Muscle layer of colon (tissue), 2 donors: ENCODE results near the gene NDUFS8.

Source experiments
- H3K27ac ChIP-seq: one replicate; pipeline ENCODE4 v1.7.0; 2013; ENCODE audit warnings: low read depth, mild to moderate bottlenecking, low read length, moderate library complexity
- H3K27me3 ChIP-seq, 2 donors: one replicate each; pipeline ENCODE4 v1.7.0; 2013; ENCODE audit warnings: low read length in 2 of 2, mild to moderate bottlenecking in 2 of 2; ENCODE audit not compliant: insufficient read depth in 2 of 2, control insufficient read depth in 1 of 2
- H3K36me3 ChIP-seq: one replicate; pipeline ENCODE4 v1.7.0; 2013; ENCODE audit warnings: mild to moderate bottlenecking, low read length; ENCODE audit not compliant: insufficient read depth
- H3K4me1 ChIP-seq: one replicate; pipeline ENCODE4 v1.7.0; 2013; ENCODE audit warnings: mild to moderate bottlenecking, low read length; ENCODE audit not compliant: insufficient read depth
- H3K4me3 ChIP-seq, 2 donors: one replicate each; pipeline ENCODE4 v1.7.0; 2013; ENCODE audit warnings: low read length in 2 of 2, low read depth in 1 of 2, mild to moderate bottlenecking in 1 of 2, moderate library complexity in 1 of 2
- H3K9ac ChIP-seq: one replicate; pipeline ENCODE4 v1.7.0; 2013; ENCODE audit warnings: low read length
- H3K9me3 ChIP-seq: one replicate; pipeline ENCODE4 v1.7.0; 2013; ENCODE audit warnings: mild to moderate bottlenecking, low read length
- donor health status: abdominal sarcoma.
- donor health status: Adenocarcinoma of cecum.

Gene NDUFS8

DNA sequence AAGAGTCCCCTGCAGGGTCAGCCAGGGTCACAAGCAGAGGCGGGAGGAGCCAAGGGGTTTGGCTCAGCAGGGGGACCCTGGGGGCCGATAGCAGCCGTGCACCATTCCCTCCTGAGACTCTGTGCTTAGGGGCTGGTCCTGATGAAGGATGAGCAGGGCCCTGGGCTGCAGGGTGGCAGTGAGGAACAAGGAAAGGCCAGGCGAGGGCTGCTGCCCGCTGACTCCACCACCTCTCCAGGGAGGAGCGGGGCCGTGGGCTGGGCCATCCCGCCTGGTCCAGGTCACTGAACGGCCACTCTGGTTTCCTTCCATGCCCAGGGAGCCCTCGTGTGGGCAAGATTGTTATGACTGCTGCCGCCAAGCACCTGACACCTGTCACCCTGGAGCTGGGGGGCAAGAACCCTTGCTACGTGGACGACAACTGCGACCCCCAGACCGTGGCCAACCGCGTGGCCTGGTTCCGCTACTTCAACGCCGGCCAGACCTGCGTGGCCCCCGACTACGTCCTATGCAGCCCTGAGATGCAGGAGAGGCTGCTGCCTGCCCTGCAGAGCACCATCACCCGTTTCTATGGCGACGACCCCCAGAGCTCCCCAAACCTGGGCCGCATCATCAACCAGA, 9.2 kb upstream of the NDUFS8 start:
- no peaks in the 10 kb centered on the region for H3K27me3 ChIP-seq
- H3K9ac ChIP-seq = no peak overlapping the region
- H3K9me3 ChIP-seq = no peaks in the 10 kb centered on the region
- H3K36me3 ChIP-seq = peaks cover 4% of the 10 kb centered on the region
- H3K4me3 ChIP-seq = no peak overlapping the region
- H3K4me1 ChIP-seq = no peaks in the 10 kb centered on the region
- no peak overlapping the region for H3K27ac ChIP-seq

DNA sequence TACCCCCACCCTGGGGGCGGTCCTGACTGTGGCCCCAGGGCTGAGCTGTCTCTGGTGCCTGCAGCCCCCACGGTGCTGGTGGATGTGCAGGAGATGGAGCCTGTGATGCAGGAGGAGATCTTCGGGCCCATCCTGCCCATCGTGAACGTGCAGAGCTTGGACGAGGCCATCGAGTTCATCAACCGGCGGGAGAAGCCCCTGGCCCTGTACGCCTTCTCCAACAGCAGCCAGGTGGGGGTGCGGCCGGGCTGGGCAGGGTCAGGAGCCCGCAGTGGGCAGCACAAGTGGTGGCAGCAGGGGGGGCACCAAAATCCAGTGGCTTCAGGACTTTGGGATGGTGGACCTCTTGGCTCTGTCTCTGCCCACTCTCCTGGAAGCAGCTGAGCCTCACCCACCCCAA, 8.0 kb upstream of the NDUFS8 start:
- no peak overlapping the region for H3K9ac ChIP-seq
- H3K36me3 ChIP-seq = peaks cover 4% of the 10 kb centered on the region

GRCh38 chr11:68024508-68024907, 6.0 kb upstream of the NDUFS8 start:
- Histone ChIP-seq H3K4me3 (no peak overlapping the region), H3K27ac (no peak overlapping the region), H3K4me1 (peaks cover 6% of the 10 kb centered on the region), H3K27me3 (no peaks in the 10 kb centered on the region), H3K36me3 (peaks cover 4% of the 10 kb centered on the region), H3K9me3 (no peaks in the 10 kb centered on the region), H3K9ac (no peak overlapping the region)

More for the DNA sequence above, 8.0 kb upstream of the NDUFS8 start:
- H3K27me3 ChIP-seq = no peaks in the 10 kb centered on the region
- H3K9me3 ChIP-seq = no peaks in the 10 kb centered on the region
- H3K4me3 ChIP-seq = no peak overlapping the region
- no peaks in the 10 kb centered on the region for H3K4me1 ChIP-seq
- no peak overlapping the region for H3K27ac ChIP-seq

DNA sequence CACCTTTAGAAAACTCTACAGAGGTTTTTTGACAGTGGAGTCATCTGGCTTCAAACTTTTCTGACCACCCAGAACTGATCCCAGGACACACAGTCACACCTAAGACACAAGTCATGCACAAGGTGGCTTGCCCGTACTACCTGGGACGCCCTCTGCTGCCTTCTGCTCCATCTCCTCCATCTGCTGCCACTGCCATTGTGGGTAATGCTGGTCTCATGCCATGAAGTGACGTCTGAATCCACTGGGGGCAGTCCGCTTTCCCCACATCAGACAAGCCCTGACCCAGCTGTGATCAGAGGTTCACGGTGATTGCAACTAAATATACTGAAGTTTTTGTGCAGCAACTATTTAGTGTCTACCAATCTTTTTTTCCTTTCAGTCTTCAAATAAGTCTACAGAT, 5.4 kb upstream of the NDUFS8 start:
- H3K9me3 ChIP-seq = no peaks in the 10 kb centered on the region
- H3K27me3 ChIP-seq = no peaks in the 10 kb centered on the region
- no peak overlapping the region for H3K9ac ChIP-seq
- no peak overlapping the region for H3K4me3 ChIP-seq
- H3K4me1 ChIP-seq = peaks cover 10% of the 10 kb centered on the region
- peaks cover 4% of the 10 kb centered on the region for H3K36me3 ChIP-seq
- no peak overlapping the region for H3K27ac ChIP-seq

DNA sequence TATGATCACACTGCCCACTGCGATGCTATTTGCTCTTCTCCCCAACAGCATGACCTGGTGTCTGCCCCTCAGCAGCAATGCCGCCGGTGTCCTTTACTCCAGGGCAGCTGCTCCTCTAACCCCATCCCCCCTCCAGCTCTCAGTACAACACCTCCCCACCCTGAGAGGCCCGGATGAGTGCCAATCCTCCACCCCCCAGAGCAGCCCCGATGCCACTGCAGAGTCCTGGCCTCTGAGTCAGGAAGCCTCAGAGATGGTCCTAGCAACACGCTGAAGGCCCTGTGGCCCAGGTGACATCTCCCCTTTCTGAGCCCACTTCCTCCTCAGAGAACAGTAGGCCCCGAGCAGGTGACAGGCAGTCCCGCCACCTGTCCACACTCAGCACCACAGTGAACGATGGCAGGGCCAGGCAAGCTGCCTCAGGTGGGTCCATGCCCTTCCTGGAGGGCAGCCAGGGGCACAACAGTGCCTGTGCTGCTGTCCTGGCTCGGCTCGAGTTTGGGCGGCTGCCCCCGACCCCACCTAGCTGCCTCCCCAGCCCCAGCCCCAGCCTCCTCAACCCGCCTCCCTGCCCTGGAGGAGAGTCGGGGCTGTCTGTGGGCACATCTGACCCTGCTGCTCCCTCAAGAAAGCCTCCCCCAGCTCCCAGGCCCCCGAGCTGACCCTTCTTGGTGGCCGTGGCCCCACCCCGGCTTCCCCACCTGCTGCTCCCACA, 3.9 kb upstream of the NDUFS8 start:
- Histone ChIP-seq H3K9me3 (no peaks in the 10 kb centered on the region), H3K4me3 (no peak overlapping the region), H3K27me3 (no peaks in the 10 kb centered on the region), H3K36me3 (peaks cover 4% of the 10 kb centered on the region), H3K9ac (no peak overlapping the region), H3K4me1 (peaks cover 16% of the 10 kb centered on the region), H3K27ac (no peak overlapping the region)

GRCh38 chr11:68027667-68028066, 2.8 kb upstream of the NDUFS8 start:
- no peaks in the 10 kb centered on the region for H3K9me3 ChIP-seq
- H3K27me3 ChIP-seq = no peaks in the 10 kb centered on the region
- H3K36me3 ChIP-seq = peaks cover 4% of the 10 kb centered on the region
- H3K4me3 ChIP-seq = no peak overlapping the region
- H3K27ac ChIP-seq = no peak overlapping the region
- peaks cover 27% of the 10 kb centered on the region for H3K4me1 ChIP-seq
- H3K9ac ChIP-seq = no peak overlapping the region

- Histone ChIP-seq H3K27ac (no peak overlapping the region), H3K4me1 (peaks cover 27% of the 10 kb centered on the region), H3K36me3 (peaks cover 17% of the 10 kb centered on the region), H3K9ac (no peak overlapping the region), H3K9me3 (no peaks in the 10 kb centered on the region), H3K4me3 (no peak overlapping the region), H3K27me3 (no peaks in the 10 kb centered on the region)
Observed at GRCh38 chr11:68028802-68029545, 1.5 kb upstream of the NDUFS8 start.

DNA sequence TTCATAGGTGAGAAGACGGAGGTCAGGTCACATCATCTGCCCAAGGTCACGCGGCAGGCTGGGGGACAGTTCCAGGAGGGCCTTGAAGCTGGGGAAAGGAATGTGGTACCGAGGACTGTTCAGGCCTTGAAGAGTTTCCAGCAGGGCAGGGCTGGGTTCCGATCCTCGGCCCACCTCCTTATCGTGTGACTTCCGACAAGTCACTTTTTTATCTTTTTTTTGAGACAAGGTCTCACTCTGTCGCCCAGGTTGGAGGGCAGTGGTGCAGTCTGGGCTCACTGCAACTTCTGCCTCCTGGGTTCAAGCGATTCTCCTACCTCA, 623 bp downstream of the NDUFS8 start:
- Histone ChIP-seq H3K27ac (peak overlapping the region; percentile 70), H3K9ac (peak overlapping the region; percentile 99), H3K4me1 (peaks cover 27% of the 10 kb centered on the region), H3K4me3 (peak overlapping the region; percentile 54 to 99), H3K36me3 (peaks cover 24% of the 10 kb centered on the region), H3K27me3 (no peaks in the 10 kb centered on the region), H3K9me3 (no peaks in the 10 kb centered on the region)

- H3K4me3 ChIP-seq = peak overlapping the region in 1 of 2 donors; percentile 99
- no peak overlapping the region for H3K27ac ChIP-seq
- peak overlapping the region; percentile 99 for H3K9ac ChIP-seq
Observed at GRCh38 chr11:68032003-68032402, 1.5 kb downstream of the NDUFS8 start.

GRCh38 chr11:68032997-68033707, 2.7 kb downstream of the NDUFS8 start:
- no peaks in the 10 kb centered on the region for H3K27me3 ChIP-seq
- no peak overlapping the region for H3K27ac ChIP-seq
- H3K9ac ChIP-seq = no peak overlapping the region
- H3K9me3 ChIP-seq = no peaks in the 10 kb centered on the region
- no peak overlapping the region for H3K4me3 ChIP-seq
- H3K36me3 ChIP-seq = peaks cover 24% of the 10 kb centered on the region
- H3K4me1 ChIP-seq = peaks cover 35% of the 10 kb centered on the region

More at GRCh38 chr11:68032003-68032402, 1.5 kb downstream of the NDUFS8 start:
- no peaks in the 10 kb centered on the region for H3K27me3 ChIP-seq
- peaks cover 24% of the 10 kb centered on the region for H3K36me3 ChIP-seq
- peaks cover 27% of the 10 kb centered on the region for H3K4me1 ChIP-seq
- H3K9me3 ChIP-seq = no peaks in the 10 kb centered on the region

DNA sequence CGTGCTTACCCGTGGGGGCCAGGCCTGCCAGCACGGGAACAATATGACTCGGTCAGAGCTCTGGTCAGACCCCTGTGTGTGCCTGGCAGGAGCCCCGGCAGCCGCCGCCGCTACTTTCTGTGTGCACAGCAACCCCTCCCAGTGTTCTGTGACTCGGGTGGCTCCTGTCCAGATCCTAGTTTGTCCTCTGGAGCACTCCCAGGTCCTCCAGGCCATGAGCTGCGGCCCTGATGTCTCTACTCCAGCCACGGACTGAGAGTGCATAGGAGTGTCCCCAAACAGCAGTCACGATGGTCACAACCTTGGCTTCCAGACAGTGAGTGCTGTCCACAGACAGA, 3.2 kb downstream of the NDUFS8 start:
- no peak overlapping the region for H3K4me3 ChIP-seq
- H3K4me1 ChIP-seq = peaks cover 40% of the 10 kb centered on the region
- H3K27ac ChIP-seq = no peak overlapping the region
- H3K9ac ChIP-seq = no peak overlapping the region
- H3K36me3 ChIP-seq = peaks cover 24% of the 10 kb centered on the region
- no peaks in the 10 kb centered on the region for H3K9me3 ChIP-seq
- no peaks in the 10 kb centered on the region for H3K27me3 ChIP-seq
